ENCODE measurements around the gene EYA2. TPM values are rescaled to one million over a fixed set of nuclear protein-coding genes. Genes with fewer than 3 reads are reported as not detected.

The EYA2 gene
- total and polyA plus RNA-seq, 11 donors: 0.30 to 4.2 (median 0.70) TPM

DNA sequence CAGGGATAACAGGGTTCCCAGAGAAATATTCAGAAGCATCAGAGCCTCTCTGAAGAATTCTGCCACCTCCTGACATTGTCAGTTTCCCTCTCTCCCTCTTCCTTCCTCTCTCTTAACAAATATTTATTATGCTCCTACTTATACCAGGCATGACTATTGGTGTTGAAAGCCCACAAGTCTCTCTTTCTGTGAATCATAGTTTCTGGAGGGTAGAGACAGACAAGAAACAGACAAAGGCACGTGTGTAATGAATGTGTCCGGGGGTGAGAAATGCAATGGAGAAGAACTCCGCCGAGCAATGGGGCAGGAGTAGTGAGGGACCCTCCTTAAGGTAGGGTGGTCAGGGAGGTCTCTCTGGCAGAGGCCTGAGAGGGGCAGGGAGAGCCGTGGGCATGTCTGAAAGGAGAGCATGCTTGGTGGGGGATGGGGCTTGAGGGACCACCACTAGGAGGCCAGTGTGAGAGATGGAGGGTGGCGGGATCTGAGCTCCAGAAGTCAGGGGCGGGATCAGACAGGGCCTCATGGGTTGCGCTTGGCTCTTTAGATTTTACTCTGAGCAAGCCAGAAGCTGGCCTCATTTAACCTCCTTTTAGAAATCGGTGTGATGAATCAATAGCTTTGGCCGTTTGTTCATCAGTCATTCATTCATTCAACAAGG lies 57.3 kb downstream of the EYA2 start:
- intact Hi-C loops (cut with DNase I): no loop called here
- peaks cover 0 to 11% (median 0%) of the 10 kb centered on the region in 12 donors for H3K9me3 ChIP-seq
- ATAC-seq: no peak
- no peaks in the 10 kb centered on the region for H3K36me3 ChIP-seq
- TF ChIP-seq POLR2A (IDR thresholded peaks at IDR 0.05): no peak
- TF ChIP-seq, protein P1, sequence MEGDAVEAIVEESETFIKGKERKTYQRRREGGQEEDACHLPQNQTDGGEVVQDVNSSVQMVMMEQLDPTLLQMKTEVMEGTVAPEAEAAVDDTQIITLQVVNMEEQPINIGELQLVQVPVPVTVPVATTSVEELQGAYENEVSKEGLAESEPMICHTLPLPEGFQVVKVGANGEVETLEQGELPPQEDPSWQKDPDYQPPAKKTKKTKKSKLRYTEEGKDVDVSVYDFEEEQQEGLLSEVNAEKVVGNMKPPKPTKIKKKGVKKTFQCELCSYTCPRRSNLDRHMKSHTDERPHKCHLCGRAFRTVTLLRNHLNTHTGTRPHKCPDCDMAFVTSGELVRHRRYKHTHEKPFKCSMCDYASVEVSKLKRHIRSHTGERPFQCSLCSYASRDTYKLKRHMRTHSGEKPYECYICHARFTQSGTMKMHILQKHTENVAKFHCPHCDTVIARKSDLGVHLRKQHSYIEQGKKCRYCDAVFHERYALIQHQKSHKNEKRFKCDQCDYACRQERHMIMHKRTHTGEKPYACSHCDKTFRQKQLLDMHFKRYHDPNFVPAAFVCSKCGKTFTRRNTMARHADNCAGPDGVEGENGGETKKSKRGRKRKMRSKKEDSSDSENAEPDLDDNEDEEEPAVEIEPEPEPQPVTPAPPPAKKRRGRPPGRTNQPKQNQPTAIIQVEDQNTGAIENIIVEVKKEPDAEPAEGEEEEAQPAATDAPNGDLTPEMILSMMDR (IDR thresholded peaks at IDR 0.05): no peak
- no peaks in the 10 kb centered on the region for H3K27me3 ChIP-seq
- H3K4me3 ChIP-seq: no peak overlapping the region
- DNase-seq: no peak
- no peaks in the 10 kb centered on the region for H3K4me1 ChIP-seq
- WGBS, 4 donors: 67 to 78% (median 72%) methylated on average over 10 of the region's 10 CpGs
- no peak overlapping the region for H3K27ac ChIP-seq

DNA sequence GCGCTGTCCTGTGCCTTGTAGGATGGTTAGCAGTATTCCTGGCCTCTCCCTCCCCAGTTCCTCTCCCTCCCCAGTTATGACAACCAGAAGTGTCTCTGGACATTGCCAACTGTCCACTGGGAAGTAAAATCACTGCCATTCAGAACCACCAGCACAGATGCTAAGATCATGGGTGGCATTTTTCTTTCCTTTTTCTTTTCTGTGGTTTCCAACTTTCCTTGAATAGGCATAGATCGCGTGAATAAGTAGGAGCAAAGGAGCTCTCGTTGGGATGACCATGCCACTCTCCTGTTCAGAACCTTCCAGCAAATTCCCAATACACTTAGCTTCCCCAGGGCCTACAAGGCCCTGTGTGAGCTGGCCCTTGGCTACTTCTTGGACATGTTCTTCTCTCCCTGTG lies 59.0 kb downstream of the EYA2 start:
- no peaks in the 10 kb centered on the region for H3K36me3 ChIP-seq
- H3K4me3 ChIP-seq: no peak overlapping the region
- TF ChIP-seq, protein P1 (IDR thresholded peaks at IDR 0.05): no peak
- no peak for TF ChIP-seq POLR2A (IDR thresholded peaks at IDR 0.05)
- DNase-seq: no peak
- peaks cover 0 to 4% (median 0%) of the 10 kb centered on the region in 9 donors for H3K27me3 ChIP-seq
- 74 to 95% (median 91%) methylated on average over 4 of the region's 4 CpGs for WGBS, 4 donors
- H3K4me1 ChIP-seq: no peaks in the 10 kb centered on the region
- intact Hi-C loops (cut with DNase I): no loop called here
- H3K27ac ChIP-seq: no peak overlapping the region
- H3K9me3 ChIP-seq: peaks cover 0 to 13% (median 0%) of the 10 kb centered on the region in 12 donors
- ATAC-seq: no peak

DNA sequence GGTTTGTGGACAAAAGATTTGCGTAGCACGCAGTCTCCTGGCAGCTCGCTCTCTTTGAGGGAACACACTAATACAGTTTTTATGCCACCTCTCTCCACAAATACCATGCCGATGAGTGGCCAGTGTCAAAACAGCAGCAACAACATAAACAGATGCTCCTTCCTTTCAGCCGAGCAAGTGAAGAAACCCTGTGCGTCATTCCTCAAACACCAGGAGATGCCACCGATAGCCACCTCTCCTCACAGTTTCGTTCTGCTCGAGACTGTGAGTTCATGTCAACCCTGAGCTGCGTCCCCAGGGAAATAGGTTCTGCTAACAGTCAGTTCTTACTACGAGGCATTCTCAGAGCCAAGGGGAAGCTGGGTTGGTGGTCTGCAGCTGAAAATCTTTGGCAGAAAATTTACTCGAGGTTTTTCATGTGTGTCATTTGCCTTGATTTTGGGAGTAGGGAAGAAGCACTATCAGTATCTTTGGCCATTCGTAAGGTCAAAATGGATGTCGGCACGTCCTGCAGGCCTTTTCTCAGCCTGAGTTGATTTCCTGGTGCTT lies 59.9 kb downstream of the EYA2 start:
- Histone ChIP-seq H3K27me3 (peaks cover 0 to 4% (median 0%) of the 10 kb centered on the region in 9 donors), H3K9me3 (peaks cover 0 to 13% (median 0%) of the 10 kb centered on the region in 12 donors), H3K27ac (no peak overlapping the region), H3K4me1 (no peaks in the 10 kb centered on the region), H3K4me3 (no peak overlapping the region), H3K36me3 (no peaks in the 10 kb centered on the region)
- TF ChIP-seq, protein P1 (IDR thresholded peaks at IDR 0.05): no peak
- no peak for TF ChIP-seq POLR2A (IDR thresholded peaks at IDR 0.05)
- no peak for DNase-seq
- intact Hi-C loops (cut with DNase I): no loop called here
- no peak for ATAC-seq
- WGBS, 4 donors: 64 to 74% (median 69%) methylated on average over 15 of the region's 15 CpGs

DNA sequence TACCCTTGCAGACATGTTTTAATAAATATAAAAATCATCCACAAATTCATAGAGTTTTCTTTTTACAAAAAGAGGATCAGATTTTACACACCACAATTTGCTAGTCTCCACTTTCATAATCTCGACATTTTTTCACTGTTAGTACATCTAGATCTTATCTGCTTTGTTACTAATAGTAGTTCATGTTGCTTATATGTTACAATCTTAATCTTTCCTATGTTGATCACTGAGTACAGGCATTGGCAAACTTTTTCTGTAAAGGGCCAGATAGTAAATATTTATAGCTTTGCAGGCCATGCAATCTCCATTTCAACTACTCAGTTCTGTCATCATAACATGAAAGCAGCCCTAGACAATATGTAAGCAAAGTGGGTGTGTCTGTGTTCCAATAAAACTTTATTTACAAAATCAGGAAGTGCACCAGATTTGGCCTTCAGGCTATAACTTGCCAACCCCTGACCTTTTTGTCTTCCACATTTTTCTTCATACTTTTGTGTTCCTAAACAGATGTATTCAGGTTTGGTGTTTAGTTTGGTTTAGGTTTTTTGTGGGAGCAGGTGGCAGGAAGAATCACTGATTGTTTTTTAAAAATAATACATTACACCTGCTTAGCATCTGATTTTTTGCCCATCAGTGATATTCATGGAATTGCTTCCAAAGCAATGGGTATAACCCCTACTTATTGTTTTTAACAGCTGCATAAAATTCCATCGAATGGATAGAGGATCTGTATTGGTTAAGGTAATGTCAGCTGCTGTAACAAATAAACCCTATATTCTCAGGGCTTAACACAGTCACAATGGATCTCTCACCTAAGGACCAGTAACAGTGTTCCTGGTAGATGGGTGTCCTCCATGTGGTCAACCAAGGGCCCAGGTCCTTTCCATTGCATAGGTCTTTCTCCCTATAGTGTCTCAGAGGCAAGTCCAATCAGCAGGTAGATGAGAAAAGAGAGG lies 61.2 kb downstream of the EYA2 start:
- ATAC-seq (no peak), DNase-seq (no peak)
- WGBS, 4 donors: 81 to 86% (median 83%) methylated on average over 2 of the region's 2 CpGs
- peaks cover 0 to 4% (median 0%) of the 10 kb centered on the region in 9 donors for H3K27me3 ChIP-seq
- H3K36me3 ChIP-seq: no peaks in the 10 kb centered on the region
- TF ChIP-seq, protein P1 (IDR thresholded peaks at IDR 0.05): no peak
- TF ChIP-seq POLR2A (IDR thresholded peaks at IDR 0.05): no peak
- H3K9me3 ChIP-seq: peaks cover 0 to 13% (median 0%) of the 10 kb centered on the region in 12 donors
- no peak overlapping the region for H3K4me3 ChIP-seq
- intact Hi-C loops (cut with DNase I): no loop called here
- no peaks in the 10 kb centered on the region for H3K4me1 ChIP-seq
- no peak overlapping the region for H3K27ac ChIP-seq

All from heart left ventricle (tissue), 16 donors.